ENCODE measurements around the gene DDX41. TPM values are rescaled to one million over a fixed set of nuclear protein-coding genes. Genes with fewer than 3 reads are reported as not detected.

Gene DDX41
- total RNA-seq, 1 experiment from 2014 or later = 137 TPM

GRCh38 chr5:177547736-177548135 is 31.0 kb upstream of the DDX41 start:
- Mint-ChIP-seq H3K9me3 (ENCODE audit: unreplicated experiment) (no peaks in the 10 kb centered on the region), H3K27ac (ENCODE audit: unreplicated experiment) (peak overlapping the region; percentile 33), H3K27me3 (ENCODE audit: insufficient read depth, unreplicated experiment) (no peaks in the 10 kb centered on the region), H3K4me3 (ENCODE audit: unreplicated experiment) (no peak overlapping the region), H3K36me3 (ENCODE audit: insufficient read depth, unreplicated experiment) (peaks cover 25% of the 10 kb centered on the region), H3K4me1 (ENCODE audit: low read depth, unreplicated experiment) (peaks cover 22% of the 10 kb centered on the region)
- TF ChIP-seq, protein P1, sequence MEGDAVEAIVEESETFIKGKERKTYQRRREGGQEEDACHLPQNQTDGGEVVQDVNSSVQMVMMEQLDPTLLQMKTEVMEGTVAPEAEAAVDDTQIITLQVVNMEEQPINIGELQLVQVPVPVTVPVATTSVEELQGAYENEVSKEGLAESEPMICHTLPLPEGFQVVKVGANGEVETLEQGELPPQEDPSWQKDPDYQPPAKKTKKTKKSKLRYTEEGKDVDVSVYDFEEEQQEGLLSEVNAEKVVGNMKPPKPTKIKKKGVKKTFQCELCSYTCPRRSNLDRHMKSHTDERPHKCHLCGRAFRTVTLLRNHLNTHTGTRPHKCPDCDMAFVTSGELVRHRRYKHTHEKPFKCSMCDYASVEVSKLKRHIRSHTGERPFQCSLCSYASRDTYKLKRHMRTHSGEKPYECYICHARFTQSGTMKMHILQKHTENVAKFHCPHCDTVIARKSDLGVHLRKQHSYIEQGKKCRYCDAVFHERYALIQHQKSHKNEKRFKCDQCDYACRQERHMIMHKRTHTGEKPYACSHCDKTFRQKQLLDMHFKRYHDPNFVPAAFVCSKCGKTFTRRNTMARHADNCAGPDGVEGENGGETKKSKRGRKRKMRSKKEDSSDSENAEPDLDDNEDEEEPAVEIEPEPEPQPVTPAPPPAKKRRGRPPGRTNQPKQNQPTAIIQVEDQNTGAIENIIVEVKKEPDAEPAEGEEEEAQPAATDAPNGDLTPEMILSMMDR (IDR thresholded peaks at IDR 0.05; ENCODE audit: insufficient read depth in 1 of 2, low read depth in 1 of 2, low read length in 1 of 2, severe bottlenecking in 1 of 2, unreplicated experiment in 1 of 2) = no peak
- intact Hi-C loops (cut with micrococcal nuclease; ENCODE audit: unreplicated experiment) = no loop called here
- peaks cover 14% of the 10 kb centered on the region for H3K4me1 ChIP-seq
- peaks cover 2% of the 10 kb centered on the region for H3K36me3 ChIP-seq (ENCODE audit: control insufficient read depth, insufficient read depth, low read length)
- no peak overlapping the region for H3K4me3 ChIP-seq (ENCODE audit: low read depth, low read length)
- ChIA-PET CTCF (no interaction called here), POLR2A (no interaction called here)
- no peak for DNase-seq
- no TSS peak for BruUV-seq (replicated peaks)
- H3K27me3 ChIP-seq (replicated peaks; ENCODE audit: control insufficient read depth, insufficient read depth, low read length) = no peaks in the 10 kb centered on the region
- no peaks in the 10 kb centered on the region for H3K9me3 ChIP-seq

- no TSS peak for BruUV-seq (replicated peaks)
- Mint-ChIP-seq H3K4me3 (ENCODE audit: unreplicated experiment) (no peak overlapping the region), H3K36me3 (ENCODE audit: insufficient read depth, unreplicated experiment) (peaks cover 18% of the 10 kb centered on the region), H3K9me3 (ENCODE audit: unreplicated experiment) (no peaks in the 10 kb centered on the region), H3K4me1 (ENCODE audit: low read depth, unreplicated experiment) (peaks cover 20% of the 10 kb centered on the region), H3K27ac (ENCODE audit: unreplicated experiment) (peak overlapping the region; percentile 75), H3K27me3 (ENCODE audit: insufficient read depth, unreplicated experiment) (no peaks in the 10 kb centered on the region)
- Histone ChIP-seq H3K36me3 (ENCODE audit: control insufficient read depth, insufficient read depth, low read length) (peaks cover 2% of the 10 kb centered on the region), H3K4me3 (ENCODE audit: low read depth, low read length) (no peak overlapping the region), H3K4me1 (peaks cover 14% of the 10 kb centered on the region), H3K27me3 (replicated peaks; ENCODE audit: control insufficient read depth, insufficient read depth, low read length) (no peaks in the 10 kb centered on the region), H3K9me3 (no peaks in the 10 kb centered on the region)
- CTCF ChIA-PET = interaction anchor here (0.6 to 0.8 kb wide), 2 partner anchors 61 to 540 kb away, joined by 4 to 5 read pairs; partner anchors contain the start of gene UIMC1
- TF ChIP-seq, protein P1 (IDR thresholded peaks at IDR 0.05; ENCODE audit: insufficient read depth in 1 of 2, low read depth in 1 of 2, low read length in 1 of 2, severe bottlenecking in 1 of 2, unreplicated experiment in 1 of 2) = no peak
- intact Hi-C loops (cut with micrococcal nuclease; ENCODE audit: unreplicated experiment) = no loop called here
- DNase-seq = peak in 1 of 2 experiments; percentile 45
- POLR2A ChIA-PET = no interaction called here
Measured at GRCh38 chr5:177546258-177546741, 29.5 kb upstream of the DDX41 start.

- ChIA-PET POLR2A (interaction anchor here (0.6 kb wide), 1 partner anchor 91 kb away, joined by 7 read pairs; no protein-coding TSS in a partner anchor), CTCF (interaction anchor here (0.6 kb wide), 1 partner anchor 539 kb away, joined by 4 read pairs; the partner anchor contains the start of gene UIMC1)
- Histone ChIP-seq H3K27me3 (replicated peaks; ENCODE audit: control insufficient read depth, insufficient read depth, low read length) (no peaks in the 10 kb centered on the region), H3K9me3 (no peaks in the 10 kb centered on the region), H3K36me3 (ENCODE audit: control insufficient read depth, insufficient read depth, low read length) (peaks cover 2% of the 10 kb centered on the region), H3K4me3 (ENCODE audit: low read depth, low read length) (no peak overlapping the region), H3K4me1 (peaks cover 14% of the 10 kb centered on the region)
- Mint-ChIP-seq H3K4me1 (ENCODE audit: low read depth, unreplicated experiment) (peaks cover 20% of the 10 kb centered on the region), H3K4me3 (ENCODE audit: unreplicated experiment) (no peak overlapping the region), H3K27me3 (ENCODE audit: insufficient read depth, unreplicated experiment) (no peaks in the 10 kb centered on the region), H3K27ac (ENCODE audit: unreplicated experiment) (peak overlapping the region; percentile 54), H3K9me3 (ENCODE audit: unreplicated experiment) (no peaks in the 10 kb centered on the region), H3K36me3 (ENCODE audit: insufficient read depth, unreplicated experiment) (peaks cover 18% of the 10 kb centered on the region)
- no peak for DNase-seq
- intact Hi-C loops (cut with micrococcal nuclease; ENCODE audit: unreplicated experiment) = no loop called here
- no TSS peak for BruUV-seq (replicated peaks)
- TF ChIP-seq, protein P1 (IDR thresholded peaks at IDR 0.05; ENCODE audit: insufficient read depth in 1 of 2, low read depth in 1 of 2, low read length in 1 of 2, severe bottlenecking in 1 of 2, unreplicated experiment in 1 of 2) = no peak
Measured at GRCh38 chr5:177545487-177546257, 28.9 kb upstream of the DDX41 start.

All from Caco-2 (cell line).